Subcutaneous abdominal adipose tissue (tissue), 5 donors: ENCODE data around the gene PEX11A.

Source experiments
- H3K27ac ChIP-seq: one replicate; pipeline ENCODE4 v1.7.0; 2013; ENCODE audit warnings: low read depth, mild to moderate bottlenecking, inconsistent platforms, low read length, moderate library complexity
- H3K27me3 ChIP-seq, 5 donors: one replicate each; pipeline ENCODE4 v1.7.0; 2013; ENCODE audit warnings: low read length in 5 of 5, inconsistent platforms in 1 of 5; ENCODE audit not compliant: control insufficient read depth in 5 of 5, insufficient read depth in 4 of 5
- H3K36me3 ChIP-seq, 5 donors: one replicate each; pipeline ENCODE4 v1.7.0; 2013; ENCODE audit warnings: low read length in 5 of 5; ENCODE audit not compliant: control insufficient read depth in 5 of 5, insufficient read depth in 5 of 5
- H3K4me1 ChIP-seq, 5 donors: one replicate each; pipeline ENCODE4 v1.7.0; 2013; ENCODE audit warnings: low read length in 5 of 5, mild to moderate bottlenecking in 3 of 5, moderate library complexity in 1 of 5; ENCODE audit not compliant: control insufficient read depth in 5 of 5, insufficient read depth in 5 of 5
- H3K4me3 ChIP-seq, 5 donors: one replicate each; pipeline ENCODE4 v1.7.0; 2013; ENCODE audit warnings: low read length in 5 of 5, low read depth in 1 of 5
- H3K9ac ChIP-seq, 5 donors: one replicate each; pipeline ENCODE4 v1.7.0; 2013; ENCODE audit warnings: low read length in 5 of 5, mild to moderate bottlenecking in 4 of 5, moderate library complexity in 3 of 5
- H3K9me3 ChIP-seq, 5 donors: one replicate each; pipeline ENCODE4 v1.7.0; 2013; ENCODE audit warnings: low read length in 5 of 5; ENCODE audit not compliant: control insufficient read depth in 5 of 5
- donor health status: healthy.
- donor health status: healthy.
- donor health status: healthy.
- donor health status: healthy.
- donor health status: healthy.

PEX11A gene

GRCh38 chr15:89669941-89670340, 20.6 kb downstream of the PEX11A start:
- no peak overlapping the region for H3K4me3 ChIP-seq
- H3K27me3 ChIP-seq, result no peaks in the 10 kb centered on the region
- peaks cover 0 to 79% (median 69%) of the 10 kb centered on the region in 5 donors for H3K36me3 ChIP-seq
- no peak overlapping the region for H3K9ac ChIP-seq
- peak overlapping the region; percentile 46 for H3K27ac ChIP-seq
- H3K9me3 ChIP-seq, result no peaks in the 10 kb centered on the region
- peaks cover 7 to 97% (median 85%) of the 10 kb centered on the region in 5 donors for H3K4me1 ChIP-seq

GRCh38 chr15:89669309-89669865, 21.2 kb downstream of the PEX11A start:
- Histone ChIP-seq H3K36me3 (peaks cover 0 to 76% (median 69%) of the 10 kb centered on the region in 5 donors), H3K27ac (peak overlapping the region; percentile 15), H3K9ac (no peak overlapping the region), H3K27me3 (no peaks in the 10 kb centered on the region), H3K9me3 (no peaks in the 10 kb centered on the region), H3K4me1 (peaks cover 7 to 96% (median 88%) of the 10 kb centered on the region in 5 donors), H3K4me3 (no peak overlapping the region)

GRCh38 chr15:89668171-89668570, 22.4 kb downstream of the PEX11A start:
- peak overlapping the region; percentile 50 for H3K27ac ChIP-seq
- no peaks in the 10 kb centered on the region for H3K27me3 ChIP-seq
- H3K36me3 ChIP-seq, result peaks cover 0 to 70% (median 62%) of the 10 kb centered on the region in 5 donors
- H3K9me3 ChIP-seq, result no peaks in the 10 kb centered on the region
- no peak overlapping the region for H3K4me3 ChIP-seq
- H3K4me1 ChIP-seq, result peaks cover 5 to 87% (median 79%) of the 10 kb centered on the region in 5 donors
- no peak overlapping the region for H3K9ac ChIP-seq

GRCh38 chr15:89667706-89667960, 22.9 kb downstream of the PEX11A start:
- no peak overlapping the region for H3K4me3 ChIP-seq

GRCh38 chr15:89666858-89667705, 23.5 kb downstream of the PEX11A start:
- no peaks in the 10 kb centered on the region for H3K9me3 ChIP-seq
- H3K27me3 ChIP-seq, result no peaks in the 10 kb centered on the region
- peaks cover 0 to 59% (median 53%) of the 10 kb centered on the region in 5 donors for H3K36me3 ChIP-seq
- peak overlapping the region; percentile 65 for H3K27ac ChIP-seq
- no peak overlapping the region for H3K9ac ChIP-seq
- H3K4me3 ChIP-seq, result peak overlapping the region in 1 of 5 donors; percentile 17
- peaks cover 6 to 87% (median 79%) of the 10 kb centered on the region in 5 donors for H3K4me1 ChIP-seq

More at GRCh38 chr15:89667706-89667960, 22.9 kb downstream of the PEX11A start:
- no peaks in the 10 kb centered on the region for H3K27me3 ChIP-seq
- H3K9ac ChIP-seq, result no peak overlapping the region
- peaks cover 0 to 64% (median 57%) of the 10 kb centered on the region in 5 donors for H3K36me3 ChIP-seq
- peak overlapping the region; percentile 50 for H3K27ac ChIP-seq
- H3K9me3 ChIP-seq, result no peaks in the 10 kb centered on the region
- peaks cover 3 to 87% (median 79%) of the 10 kb centered on the region in 5 donors for H3K4me1 ChIP-seq

GRCh38 chr15:89666184-89666857, 24.2 kb downstream of the PEX11A start:
- H3K9ac ChIP-seq, result peak overlapping the region in 3 of 5 donors; percentile 35 to 73 (median 41)
- peaks cover 6 to 80% (median 72%) of the 10 kb centered on the region in 5 donors for H3K4me1 ChIP-seq
- H3K27ac ChIP-seq, result peak overlapping the region; percentile 65
- no peaks in the 10 kb centered on the region for H3K27me3 ChIP-seq
- H3K36me3 ChIP-seq, result peaks cover 0 to 51% (median 45%) of the 10 kb centered on the region in 5 donors
- no peaks in the 10 kb centered on the region for H3K9me3 ChIP-seq
- peak overlapping the region in 4 of 5 donors; percentile 17 to 59 (median 51) for H3K4me3 ChIP-seq

- Histone ChIP-seq H3K9me3 (no peaks in the 10 kb centered on the region), H3K27ac (peak overlapping the region; percentile 65), H3K4me1 (peaks cover 6 to 73% (median 65%) of the 10 kb centered on the region in 5 donors), H3K27me3 (no peaks in the 10 kb centered on the region), H3K4me3 (peak overlapping the region in 4 of 5 donors; percentile 8 to 59 (median 51)), H3K9ac (peak overlapping the region in 4 of 5 donors; percentile 35 to 73 (median 46)), H3K36me3 (peaks cover 0 to 45% (median 38%) of the 10 kb centered on the region in 5 donors)
Observed at GRCh38 chr15:89665449-89666181, 24.9 kb downstream of the PEX11A start.

- no peak overlapping the region for H3K27ac ChIP-seq
- H3K27me3 ChIP-seq, result no peaks in the 10 kb centered on the region
- H3K4me1 ChIP-seq, result peaks cover 3 to 64% (median 56%) of the 10 kb centered on the region in 5 donors
- H3K9ac ChIP-seq, result peak overlapping the region in 3 of 5 donors; percentile 19 to 51 (median 30)
- H3K4me3 ChIP-seq, result peak overlapping the region in 3 of 5 donors; percentile 48 to 59 (median 54)
- peaks cover 0 to 39% (median 29%) of the 10 kb centered on the region in 5 donors for H3K36me3 ChIP-seq
- no peaks in the 10 kb centered on the region for H3K9me3 ChIP-seq
Observed at GRCh38 chr15:89664441-89665350, 25.9 kb downstream of the PEX11A start.
